Body of pancreas (tissue), 4 donors: ENCODE measurements around the gene AMD1.

Experiments
- CTCF ChIP-seq, 7 experiments: fragments of 450-650 bp in 4 of 7; fragments of 200-600 bp in 3 of 7; sonication (generic) in 3 of 7; IDR thresholded peaks; one replicate each; pipeline ENCODE4 v1.5.1; 2016 to 2019; ENCODE audit warnings: antibody characterized with exemption in 7 of 7
- POLR2A ChIP-seq, 3 donors: fragments of 450-650 bp; IDR thresholded peaks; one replicate each; pipeline ENCODE4 v1.6.1; 2016; ENCODE audit warnings: antibody characterized with exemption in 3 of 3, mild to moderate bottlenecking in 2 of 3

- TF ChIP-seq CTCF (IDR thresholded peaks at IDR 0.05) (no peak), POLR2A (IDR thresholded peaks at IDR 0.05) (no peak)
These were observed 25.5 kb downstream of the AMD1 start for GRCh38 chr6:110900028-110900598.
